HG03159 (cell line): ENCODE measurements around the gene CDC42EP2.

Experiments
- ATAC-seq: cut with Tn5 transposase; IDR thresholded peaks from one replicate; pipeline ENCODE4 v1.9.1; 2021; ENCODE audit warnings: mild to moderate bottlenecking, moderate library complexity; ENCODE audit not compliant: unreplicated experiment

Gene CDC42EP2

DNA sequence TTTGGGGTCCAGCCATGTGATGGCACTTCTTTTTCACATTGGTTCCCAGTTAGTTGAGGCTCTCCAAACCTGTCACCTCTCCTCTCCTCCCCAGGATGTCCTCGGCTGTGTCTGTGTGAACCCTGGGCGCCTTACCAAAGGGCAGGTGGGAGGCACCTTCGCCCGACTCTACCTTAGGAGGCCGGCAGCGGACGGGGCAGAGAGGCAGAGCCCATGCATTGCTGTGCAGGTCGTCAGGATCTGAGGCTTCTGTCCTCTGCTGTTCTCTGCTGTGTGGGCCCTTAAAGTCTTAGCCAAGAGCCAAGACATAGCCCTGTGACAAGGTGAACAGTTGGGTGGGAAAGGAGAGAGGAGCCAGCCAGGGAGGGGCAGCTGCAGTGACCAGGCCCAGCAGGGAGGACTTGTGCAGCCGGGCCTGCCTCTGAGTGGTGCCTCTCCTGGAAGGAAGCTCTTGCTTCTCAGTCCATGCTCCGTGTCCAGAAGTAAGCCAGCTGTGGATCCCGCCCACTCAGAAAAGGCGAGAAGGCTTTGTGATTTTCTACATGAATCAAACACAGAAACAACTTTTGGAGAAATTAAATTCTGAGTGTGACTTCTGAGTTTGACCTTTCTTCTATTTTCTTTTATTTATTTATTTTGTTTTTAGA is 17.5 kb upstream of the CDC42EP2 start:
- ATAC-seq: no peak

DNA sequence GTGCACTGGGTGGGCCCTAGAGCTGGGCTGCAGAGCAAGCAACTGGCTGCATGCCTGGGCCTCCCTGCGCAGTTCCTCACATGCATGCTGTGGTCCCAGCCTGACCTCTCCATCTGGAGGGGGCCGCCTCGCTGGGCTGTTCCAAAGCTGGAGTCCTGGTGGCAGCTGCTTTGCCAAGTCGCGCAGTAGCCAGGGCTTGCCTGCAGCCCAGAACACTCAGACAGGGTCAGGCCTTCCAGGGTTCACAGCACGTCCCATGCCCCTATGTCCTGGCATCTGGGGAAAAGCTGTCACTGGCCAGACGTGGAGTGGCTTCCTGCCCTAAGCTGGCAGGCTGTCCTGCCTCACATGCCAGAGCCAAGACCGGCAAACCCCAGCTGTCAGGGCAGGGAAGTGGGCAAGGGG is 16.5 kb upstream of the CDC42EP2 start:
- no peak for ATAC-seq

DNA sequence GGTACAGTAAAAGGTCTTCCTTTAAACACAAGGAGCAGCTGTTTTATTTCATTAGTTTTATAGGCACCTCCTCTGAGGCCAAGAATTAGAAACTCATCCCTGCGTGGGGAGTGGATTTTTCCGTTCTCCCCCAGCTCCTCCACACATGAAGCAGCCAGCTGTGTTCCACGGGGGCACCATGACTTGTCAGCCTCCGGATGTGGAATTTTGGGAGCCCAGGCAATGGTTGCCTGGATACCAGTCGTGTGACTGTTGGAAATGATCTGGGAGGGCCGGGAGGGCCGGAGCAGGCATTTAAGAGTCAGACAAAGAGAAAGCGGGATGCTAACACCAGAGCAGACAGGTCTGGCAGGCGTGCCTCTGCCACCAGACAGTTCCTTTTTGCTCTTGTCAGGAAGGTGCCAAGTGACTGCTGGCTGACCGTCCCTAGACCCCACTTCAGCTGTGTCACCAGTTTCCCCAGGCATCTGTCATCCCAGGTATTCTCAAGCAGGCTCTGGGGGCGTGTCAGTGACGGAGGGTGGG is 15.9 kb upstream of the CDC42EP2 start:
- ATAC-seq: no peak

DNA sequence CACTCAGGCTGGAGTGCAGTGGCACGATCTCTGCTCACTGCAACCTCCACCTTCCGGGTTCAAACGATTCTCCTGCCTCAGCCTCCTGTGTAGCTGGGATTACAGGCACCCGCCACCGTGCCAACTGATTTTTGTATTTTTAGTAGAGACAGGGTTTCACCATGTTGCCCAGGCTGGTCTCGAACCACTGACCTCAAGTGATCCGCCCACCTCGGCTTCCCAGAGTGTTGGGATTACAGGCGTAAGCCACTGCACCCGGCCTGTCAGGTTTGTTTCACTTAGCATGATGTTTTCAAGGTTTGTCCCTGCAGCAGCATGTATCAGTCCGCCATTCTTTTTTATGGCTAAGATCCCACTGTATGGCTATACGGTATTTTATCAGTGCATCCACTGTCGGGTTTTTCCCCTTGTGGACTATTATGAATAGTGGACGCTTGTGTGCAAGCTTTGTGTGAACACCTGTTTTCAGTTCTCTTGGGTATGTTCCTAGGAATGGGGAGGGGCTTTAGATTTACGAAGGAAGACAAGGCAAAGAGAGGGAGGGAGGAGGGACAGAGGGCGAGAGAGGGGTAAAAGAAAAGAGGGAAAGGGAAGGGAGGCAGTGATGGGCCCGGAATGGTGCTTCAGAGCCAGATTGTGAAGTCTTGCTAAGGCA is 13.9 kb upstream of the CDC42EP2 start:
- ATAC-seq: no peak

DNA sequence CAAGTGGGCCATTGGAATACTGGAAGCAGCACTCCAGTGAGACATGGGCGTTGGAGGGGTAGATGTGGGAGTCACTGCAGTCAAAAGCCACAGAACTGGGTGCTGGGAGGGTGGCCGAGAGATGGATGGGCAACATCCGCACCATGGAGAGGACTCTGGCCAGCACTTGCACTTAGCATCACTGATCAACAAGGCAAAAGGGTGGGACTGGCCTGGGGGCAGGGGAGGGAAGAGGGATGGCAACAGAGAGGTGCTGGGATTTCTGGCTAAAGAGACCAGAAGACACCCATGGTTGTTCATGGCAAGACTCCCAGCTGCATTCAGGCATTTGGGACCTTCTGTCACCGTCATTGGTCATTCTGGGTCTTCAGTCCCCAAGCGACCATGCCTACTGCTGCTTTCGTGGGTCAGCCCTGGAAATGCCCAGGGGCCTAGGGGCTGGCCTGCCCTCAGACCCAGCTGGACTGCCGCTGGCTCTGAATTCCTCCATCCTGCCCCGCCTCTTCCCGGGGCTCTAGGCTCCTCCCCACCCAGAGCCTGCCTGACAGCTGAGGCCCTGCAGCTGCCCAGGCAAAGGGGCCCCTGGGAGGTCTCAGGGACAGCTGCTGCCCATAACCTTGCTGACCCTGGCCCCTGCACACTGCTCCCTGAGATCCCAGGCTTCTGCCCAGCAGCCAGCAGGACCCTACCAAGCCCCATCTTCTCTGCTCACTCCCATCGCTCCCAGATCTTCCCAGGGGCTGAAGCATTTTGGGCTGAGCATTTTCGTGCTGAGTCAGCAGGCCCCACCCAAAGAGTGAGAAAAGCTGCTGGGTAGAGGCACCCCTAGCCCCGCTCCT is 13.0 kb upstream of the CDC42EP2 start:
- ATAC-seq: no peak

DNA sequence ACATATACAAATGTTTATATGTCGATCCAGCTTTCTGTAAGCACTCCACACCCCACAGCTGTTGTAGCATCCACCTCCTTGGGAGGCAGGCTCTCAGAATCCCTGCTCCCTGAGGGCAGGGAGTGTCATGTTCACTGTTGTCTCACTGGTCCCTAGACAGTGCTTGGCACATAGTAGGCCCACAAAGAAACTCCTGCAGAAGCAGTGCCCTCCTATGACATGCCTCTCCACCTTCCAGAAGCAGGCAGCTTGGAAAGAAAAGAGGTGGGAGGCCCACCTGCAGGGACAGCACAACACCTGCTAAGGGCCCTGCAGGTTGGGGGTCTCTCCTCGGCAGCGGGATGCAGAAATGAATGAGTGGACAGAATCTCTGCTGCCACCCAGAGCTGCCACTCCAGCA is 11.1 kb upstream of the CDC42EP2 start:
- ATAC-seq: no peak

DNA sequence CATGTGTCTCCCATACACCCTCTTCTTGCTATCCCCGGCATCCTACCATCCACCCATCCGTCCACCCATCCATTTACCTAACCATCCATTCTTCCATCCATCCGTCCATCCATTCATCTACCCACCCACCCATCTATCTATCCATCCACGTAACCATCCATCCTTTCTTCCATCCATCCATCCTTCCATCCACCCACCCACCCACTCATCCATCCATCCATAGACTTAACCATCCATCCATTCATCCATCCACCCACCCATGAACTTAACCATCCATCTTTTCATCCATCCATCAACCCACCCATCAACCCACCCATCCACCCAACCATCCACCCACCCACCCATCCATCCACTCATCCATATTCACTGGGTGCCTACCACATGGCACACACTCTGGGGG is 10.6 kb upstream of the CDC42EP2 start:
- no peak for ATAC-seq

DNA sequence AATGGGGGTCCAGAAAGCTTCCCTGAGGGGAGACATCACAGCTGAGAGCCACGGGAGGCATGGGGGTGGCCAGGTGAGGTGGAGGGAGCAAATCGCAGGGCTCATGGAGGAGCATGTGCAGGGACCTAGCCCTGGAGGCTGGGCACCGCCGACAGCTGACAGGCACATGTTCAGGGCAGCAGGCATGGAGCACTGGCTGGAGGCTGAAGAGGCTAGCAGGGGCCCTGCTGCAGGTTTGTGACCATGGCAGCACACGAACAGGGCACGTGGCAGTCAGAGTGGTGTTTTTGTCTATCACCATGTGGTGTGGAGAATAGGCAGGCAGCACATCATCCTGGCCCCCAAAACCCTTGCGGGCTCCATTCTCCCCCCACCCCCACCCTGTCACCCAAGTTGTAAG is 10.1 kb upstream of the CDC42EP2 start:
- ATAC-seq: no peak

DNA sequence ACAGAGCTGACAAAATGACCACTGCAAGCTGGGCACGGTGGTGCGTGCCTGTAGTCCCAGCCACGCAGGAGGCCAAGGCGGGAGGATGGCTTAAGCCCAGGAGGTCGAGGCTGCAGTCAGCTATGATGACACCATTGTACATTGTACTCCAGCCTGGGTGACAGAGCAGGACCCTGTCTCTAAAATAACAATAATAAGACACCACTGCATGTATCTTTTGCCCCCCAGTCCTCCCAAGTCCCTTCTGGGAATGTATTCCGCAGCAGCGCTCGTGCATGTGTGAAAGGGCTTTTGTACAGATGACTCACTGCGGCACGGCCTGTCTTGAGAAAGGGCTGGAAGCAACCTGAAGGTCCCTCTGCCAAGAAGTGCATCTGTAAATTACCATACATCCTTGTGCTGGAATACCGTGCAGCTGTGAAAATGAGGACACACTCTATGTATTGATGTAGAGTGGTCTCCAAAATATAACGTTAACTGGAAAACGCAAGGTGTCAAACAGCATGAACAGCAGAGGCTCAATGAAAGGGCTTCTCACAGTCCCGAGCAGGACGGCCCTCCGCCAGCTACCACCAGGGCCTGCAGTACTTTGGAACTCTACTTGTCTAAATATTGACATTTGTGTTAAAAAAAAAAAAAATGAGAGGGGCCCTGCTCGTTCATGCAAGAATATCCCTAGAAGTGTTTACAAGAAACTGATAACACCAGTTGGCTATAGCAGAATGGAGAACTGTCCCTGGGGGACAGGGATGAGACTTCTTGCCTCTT is 9.0 kb upstream of the CDC42EP2 start:
- ATAC-seq: no peak

DNA sequence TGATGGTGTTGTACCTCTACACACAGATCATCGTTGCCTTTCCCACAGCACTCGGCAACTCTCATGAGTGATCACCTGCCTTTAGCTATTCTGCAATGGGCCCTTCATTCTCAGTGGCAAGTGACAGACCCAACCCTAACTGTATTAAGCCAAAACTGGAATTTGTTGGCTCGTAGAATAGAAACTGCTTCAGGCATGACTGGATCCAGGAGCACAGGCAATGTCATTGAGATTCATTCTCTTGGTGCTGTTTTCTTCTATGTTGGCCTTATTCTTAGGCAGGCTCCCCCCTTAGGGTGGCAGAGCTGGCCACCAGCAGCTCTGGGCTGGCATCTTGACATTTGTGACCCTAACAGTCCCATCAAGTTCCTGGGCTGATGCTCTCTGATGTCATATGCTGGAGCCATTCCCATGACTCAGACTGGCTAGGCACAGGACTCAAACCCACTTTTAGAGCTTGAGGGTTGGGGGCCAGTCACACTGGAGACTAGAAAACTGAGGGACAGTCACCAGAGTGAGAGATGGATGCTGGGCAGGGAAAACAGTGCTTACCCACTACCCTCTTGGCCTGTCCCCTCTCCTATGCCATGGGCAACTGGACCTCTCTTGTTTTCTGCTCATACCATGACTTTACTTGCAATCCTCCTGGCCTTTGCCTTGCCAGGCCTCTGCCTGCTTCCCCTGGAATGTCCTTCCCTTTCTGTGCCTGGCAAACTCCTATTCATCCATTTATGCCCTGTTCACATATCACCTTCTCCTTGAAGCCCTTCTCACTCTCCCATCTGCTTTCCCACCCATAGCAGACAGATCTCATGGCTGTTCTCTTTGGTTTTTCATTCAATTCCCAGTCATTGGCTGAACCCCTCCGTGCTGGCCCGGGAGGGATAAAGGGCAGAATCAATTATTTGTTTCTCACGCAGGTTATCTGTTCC is 7.1 kb upstream of the CDC42EP2 start:
- no peak for ATAC-seq

DNA sequence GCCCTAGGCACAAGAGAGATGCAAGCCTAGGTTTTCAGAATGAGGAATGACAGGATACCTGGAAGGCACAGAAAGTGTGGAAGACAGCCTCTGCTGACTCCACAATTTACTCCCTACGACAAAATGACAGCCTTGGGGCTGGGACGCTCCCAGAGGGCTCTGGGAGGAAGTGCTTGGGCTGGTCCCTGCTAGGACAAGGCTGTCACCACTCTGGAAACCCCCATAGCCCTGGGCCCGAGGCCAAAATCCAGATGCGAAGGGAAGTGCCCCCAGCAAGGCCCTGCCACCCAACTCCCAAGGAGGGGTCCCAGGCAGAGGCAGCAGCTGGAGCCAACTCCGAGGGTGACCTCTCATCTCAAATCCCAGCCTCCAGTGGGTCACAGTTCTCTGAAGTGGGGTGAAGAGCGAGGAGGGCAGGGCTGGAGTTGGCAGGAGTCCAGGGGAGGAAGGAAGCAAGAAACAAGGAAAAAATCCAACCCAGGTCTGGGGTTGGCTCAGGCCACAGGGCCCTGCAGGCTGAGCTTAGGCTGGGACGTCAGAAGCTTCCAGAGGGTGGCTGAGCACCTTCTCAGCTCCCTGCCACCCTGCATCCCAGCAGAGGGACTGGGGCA is 6.3 kb upstream of the CDC42EP2 start:
- ATAC-seq: no peak

DNA sequence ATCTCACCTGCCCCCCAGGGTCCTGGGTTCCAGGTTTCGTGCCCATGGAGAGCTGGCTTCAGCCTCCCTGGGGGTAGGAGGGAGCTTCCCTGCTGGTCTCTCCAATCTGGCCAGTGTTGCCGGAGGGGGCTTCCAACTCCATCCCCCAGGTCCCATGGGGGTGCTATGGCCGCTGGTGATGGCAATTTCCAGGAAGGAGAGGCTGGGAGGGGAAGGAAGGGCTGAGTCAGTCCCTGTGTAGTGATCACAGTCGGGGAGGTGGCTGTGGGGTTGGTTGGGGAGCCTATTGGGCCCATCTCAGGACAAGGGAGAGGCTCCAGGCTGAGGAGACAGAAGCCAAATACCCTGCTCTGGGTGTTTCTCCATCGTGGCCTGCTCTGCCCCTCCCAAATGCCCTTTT is 5.7 kb upstream of the CDC42EP2 start:
- ATAC-seq: no peak

DNA sequence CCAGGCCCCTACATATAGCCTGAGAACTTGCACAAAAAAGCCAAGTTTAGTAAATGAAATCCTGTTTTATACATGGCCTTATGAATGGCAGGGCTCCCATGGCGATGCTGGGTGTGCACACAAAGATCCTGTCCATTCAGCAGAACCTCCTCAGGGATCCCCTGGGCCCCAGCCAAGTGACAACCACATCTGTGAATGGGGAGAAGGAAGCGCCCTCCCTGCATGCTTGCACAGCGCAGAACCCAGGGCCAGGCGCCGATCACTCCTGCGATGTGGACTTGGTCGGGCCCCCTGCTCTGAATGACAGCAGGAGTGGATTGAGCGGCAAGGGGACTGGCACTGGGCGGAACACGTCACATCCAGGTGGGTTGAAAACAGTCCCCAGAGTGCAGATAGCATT is 4.5 kb upstream of the CDC42EP2 start:
- ATAC-seq: no peak

DNA sequence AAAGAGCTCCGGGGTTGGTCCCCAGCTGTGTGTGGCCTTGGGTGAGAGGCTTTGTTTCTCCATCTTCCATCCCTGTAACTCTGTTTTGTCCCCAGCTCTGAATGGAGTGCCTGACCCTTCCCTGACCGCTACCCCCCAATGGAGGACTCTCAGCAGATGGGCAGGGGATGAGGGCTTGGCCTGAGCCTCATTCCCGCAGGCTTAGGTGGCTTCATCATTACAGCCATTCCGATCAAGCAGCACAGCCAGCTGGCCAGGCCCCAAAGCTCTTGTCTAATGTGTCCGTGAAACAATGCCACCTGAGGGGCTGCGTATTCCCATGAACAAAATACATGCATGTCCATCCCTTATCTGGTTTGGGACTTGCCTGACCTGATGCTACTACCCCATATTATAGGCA is 3.9 kb upstream of the CDC42EP2 start:
- ATAC-seq: no peak

DNA sequence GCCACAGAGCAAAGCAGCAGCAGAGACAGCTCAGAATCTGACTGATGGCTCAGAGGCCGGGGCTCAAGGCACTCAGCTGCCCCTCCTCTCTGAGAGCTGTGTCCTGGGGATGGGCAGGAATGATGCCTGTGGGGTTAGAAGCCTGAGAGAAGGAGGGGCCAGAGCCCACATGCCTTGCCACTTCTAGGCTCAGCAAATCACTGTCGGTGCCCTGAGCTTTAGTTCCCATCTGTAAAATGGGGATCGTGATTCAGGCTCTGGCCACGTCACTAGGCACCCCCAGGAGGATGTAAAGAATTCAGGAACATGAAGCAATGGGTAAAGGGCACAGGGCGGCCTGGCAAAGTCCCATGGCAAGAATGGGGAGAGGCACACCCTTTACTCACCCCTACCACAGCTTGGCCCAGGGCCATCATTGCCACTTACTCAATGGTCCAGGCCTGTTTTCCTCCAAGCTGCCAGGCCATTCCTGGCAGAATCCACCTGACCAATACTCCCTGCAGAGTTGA is 3.4 kb upstream of the CDC42EP2 start:
- no peak for ATAC-seq

DNA sequence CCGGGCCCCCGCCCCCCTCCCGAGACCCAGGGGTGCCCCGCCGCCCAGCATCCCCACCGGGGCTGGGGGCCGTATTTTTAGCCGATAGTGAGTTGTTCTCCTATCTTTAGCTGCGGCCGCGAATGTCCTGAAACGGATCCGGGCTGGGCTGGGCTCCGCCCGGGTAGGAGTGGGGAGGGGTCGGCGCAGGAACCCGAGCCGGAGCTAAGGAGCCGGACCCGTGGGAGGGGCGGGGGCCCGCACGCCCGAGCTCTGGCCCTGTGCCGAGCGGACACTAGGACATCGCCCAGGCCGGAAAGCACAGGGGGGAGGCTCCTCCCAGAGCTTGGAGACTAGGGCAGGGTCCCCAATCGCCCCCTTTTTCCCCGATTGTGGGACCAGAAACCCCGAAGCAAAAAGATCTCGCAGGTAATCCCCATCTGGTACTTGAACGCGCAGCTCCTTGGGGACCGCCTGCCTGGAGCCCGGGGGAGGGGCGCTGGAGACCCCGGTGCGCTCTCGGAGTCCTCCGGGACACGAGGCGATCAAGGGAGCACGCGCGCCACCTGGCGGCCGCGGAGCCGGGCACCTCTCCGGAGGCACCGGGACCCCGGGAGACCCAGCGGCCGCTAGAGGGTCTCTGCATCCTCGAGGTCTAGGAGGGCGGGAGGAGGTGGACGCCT is 669 bp downstream of the CDC42EP2 start:
- peak; percentile 42 for ATAC-seq

DNA sequence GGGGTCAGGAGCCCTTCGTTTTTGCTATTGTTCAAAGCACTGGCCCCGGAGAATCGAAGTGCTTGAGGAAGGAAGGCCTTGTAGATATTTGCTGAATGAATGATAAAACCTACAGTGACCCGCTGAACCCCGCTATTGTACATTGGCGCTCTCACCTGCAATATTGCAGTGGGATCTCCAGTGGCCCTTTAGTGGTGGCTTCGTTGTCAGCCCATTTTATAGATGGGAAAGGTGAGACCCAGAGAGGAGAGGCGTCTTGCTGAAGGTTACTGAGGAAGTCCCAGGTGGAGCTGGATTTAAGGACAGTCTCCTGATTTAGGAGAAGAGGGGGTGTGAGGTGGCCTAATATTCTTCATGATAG is 1.2 kb downstream of the CDC42EP2 start:
- ATAC-seq: no peak

DNA sequence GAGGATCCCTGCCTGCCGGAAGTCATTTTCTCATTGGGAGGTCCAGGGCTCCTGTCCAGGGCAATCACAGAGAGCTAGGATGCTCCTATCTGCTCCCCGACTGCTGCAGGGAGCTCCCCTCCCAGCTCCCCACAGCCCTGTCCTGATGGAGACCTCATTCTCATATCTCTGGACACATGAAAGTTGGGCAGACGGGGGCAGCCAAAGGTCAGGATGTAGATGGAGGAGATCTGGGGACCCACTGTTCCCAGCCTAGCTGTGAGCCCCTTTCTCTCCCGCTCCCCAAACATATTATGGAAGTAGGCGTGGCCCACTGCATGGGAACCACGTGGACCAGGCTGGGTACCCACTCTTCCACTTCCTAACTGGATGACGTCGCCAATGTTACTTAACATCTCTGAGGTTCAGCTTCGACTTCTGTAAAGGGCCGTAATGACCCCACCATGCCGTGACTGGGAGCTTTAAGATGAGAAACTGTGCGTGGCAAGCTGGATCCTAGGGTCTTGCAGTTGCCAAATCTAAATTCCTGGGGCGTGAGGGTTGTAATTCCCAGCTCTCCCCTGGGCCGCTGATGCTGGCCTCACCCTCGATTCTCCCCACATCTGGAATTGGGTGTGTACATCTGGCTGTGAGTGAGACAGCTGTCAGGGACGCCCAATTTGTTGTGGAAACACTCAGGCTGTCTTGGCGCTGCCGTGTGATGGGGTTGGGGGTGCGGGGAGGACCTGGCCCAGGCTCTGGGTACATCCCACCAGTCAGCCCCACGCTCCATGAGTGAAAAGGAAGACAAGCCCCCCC is 1.8 kb downstream of the CDC42EP2 start:
- no peak for ATAC-seq
